ENCODE data around the gene OIT3.

DNA sequence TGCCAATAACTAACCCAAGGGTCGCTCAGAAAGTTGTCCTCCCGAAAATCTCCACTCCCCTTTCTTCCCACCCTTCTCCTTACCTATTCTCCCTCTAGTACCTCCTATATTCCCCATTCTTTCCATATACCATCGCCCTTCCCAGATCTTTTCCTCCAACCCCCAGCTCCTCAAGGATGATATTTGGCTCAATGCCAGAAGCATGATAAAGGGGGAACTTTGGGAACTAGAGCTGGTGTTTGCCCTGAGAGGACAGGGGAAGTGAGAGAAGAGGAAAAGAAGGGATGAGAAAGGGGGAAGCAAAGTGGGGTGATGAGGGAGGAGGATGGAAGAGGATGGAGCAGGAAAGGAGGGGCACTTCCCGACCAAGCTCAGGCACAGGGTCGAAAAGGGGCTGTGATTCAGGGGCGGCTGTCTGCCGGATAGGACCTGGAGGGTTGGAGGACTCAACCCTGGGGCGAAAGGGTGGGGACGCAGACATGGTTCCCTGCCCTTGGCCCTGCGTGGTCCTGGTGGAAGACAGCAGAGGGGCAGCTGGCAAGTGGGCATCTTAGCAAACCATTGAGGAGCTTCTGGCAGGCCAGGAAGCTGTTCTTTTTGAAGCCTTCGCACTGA is 1.8 kb downstream of the OIT3 start:
- no peak for TF ChIP-seq REST (IDR thresholded peaks at IDR 0.05; ENCODE audit: insufficient read depth in 1 of 2, low read depth in 2 of 2, low read length in 1 of 2)
- TF ChIP-seq, protein P1, sequence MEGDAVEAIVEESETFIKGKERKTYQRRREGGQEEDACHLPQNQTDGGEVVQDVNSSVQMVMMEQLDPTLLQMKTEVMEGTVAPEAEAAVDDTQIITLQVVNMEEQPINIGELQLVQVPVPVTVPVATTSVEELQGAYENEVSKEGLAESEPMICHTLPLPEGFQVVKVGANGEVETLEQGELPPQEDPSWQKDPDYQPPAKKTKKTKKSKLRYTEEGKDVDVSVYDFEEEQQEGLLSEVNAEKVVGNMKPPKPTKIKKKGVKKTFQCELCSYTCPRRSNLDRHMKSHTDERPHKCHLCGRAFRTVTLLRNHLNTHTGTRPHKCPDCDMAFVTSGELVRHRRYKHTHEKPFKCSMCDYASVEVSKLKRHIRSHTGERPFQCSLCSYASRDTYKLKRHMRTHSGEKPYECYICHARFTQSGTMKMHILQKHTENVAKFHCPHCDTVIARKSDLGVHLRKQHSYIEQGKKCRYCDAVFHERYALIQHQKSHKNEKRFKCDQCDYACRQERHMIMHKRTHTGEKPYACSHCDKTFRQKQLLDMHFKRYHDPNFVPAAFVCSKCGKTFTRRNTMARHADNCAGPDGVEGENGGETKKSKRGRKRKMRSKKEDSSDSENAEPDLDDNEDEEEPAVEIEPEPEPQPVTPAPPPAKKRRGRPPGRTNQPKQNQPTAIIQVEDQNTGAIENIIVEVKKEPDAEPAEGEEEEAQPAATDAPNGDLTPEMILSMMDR (IDR thresholded peaks at IDR 0.05): no peak
- TF ChIP-seq TCF7L2 (IDR thresholded peaks at IDR 0.05; ENCODE audit: low read depth, low read length): no peak
- no peak for TF ChIP-seq POLR2AphosphoS5 (IDR thresholded peaks at IDR 0.05; ENCODE audit: low read depth, low read length)
- no peak for TF ChIP-seq SIN3A (IDR thresholded peaks at IDR 0.05; ENCODE audit: borderline replicate concordance, insufficient read depth, low read depth, low read length)
